Trophoblast cell (in vitro differentiated cells and primary cell): ENCODE results near the gene DNAH2.
A peak's percentile ranks its signal among the peaks of the same experiment; 100 is the strongest.

Source experiments
- DNase-seq, 2 donors: peaks; one replicate each; pipeline ENCODE4 v3.0.0-alpha.2; 2016
- H2AFZ ChIP-seq: 2 replicates; pipeline ENCODE4 v1.6.1; 2013; ENCODE audit warnings: low read length, moderate library complexity, mild to moderate bottlenecking; ENCODE audit not compliant: insufficient read depth, poor library complexity
- H2AK5ac ChIP-seq: 2 replicates; pipeline ENCODE4 v1.6.1; 2013; ENCODE audit warnings: mild to moderate bottlenecking, low read length
- H2BK120ac ChIP-seq: 2 replicates; pipeline ENCODE4 v1.6.1; 2013; ENCODE audit warnings: low read length, mild to moderate bottlenecking, moderate library complexity; ENCODE audit not compliant: insufficient read depth, poor library complexity
- H2BK12ac ChIP-seq: 2 replicates; pipeline ENCODE4 v1.6.1; 2013; ENCODE audit warnings: mild to moderate bottlenecking, low read length, moderate library complexity
- H2BK5ac ChIP-seq: 2 replicates; pipeline ENCODE4 v1.6.1; 2013; ENCODE audit warnings: low read length, low read depth, moderate library complexity, mild to moderate bottlenecking; ENCODE audit not compliant: poor library complexity
- H3K14ac ChIP-seq: 2 replicates; pipeline ENCODE4 v1.6.1; 2013; ENCODE audit warnings: mild to moderate bottlenecking, low read length
- H3K18ac ChIP-seq: 2 replicates; pipeline ENCODE4 v1.6.1; 2013; ENCODE audit warnings: mild to moderate bottlenecking, low read length
- H3K23ac ChIP-seq: 2 replicates; pipeline ENCODE4 v1.6.1; 2013; ENCODE audit warnings: low read length
- H3K27ac ChIP-seq: 2 replicates; pipeline ENCODE4 v1.5.1; 2013; ENCODE audit warnings: low read depth, mild to moderate bottlenecking, inconsistent platforms, low read length, moderate library complexity
- H3K27me3 ChIP-seq: 2 replicates; pipeline ENCODE4 v1.6.1; 2013; ENCODE audit warnings: inconsistent platforms, mild to moderate bottlenecking, low read length, moderate library complexity; ENCODE audit not compliant: insufficient read depth
- H3K36me3 ChIP-seq, 2 experiments: 1 replicate in 1 of 2; 2 replicates in 1 of 2; pipeline ENCODE4 v1.6.1; 2013; ENCODE audit warnings: low read length in 2 of 2, mild to moderate bottlenecking in 2 of 2, moderate library complexity in 1 of 2; ENCODE audit not compliant: insufficient read depth in 2 of 2, control insufficient read depth in 1 of 2
- H3K4ac ChIP-seq: 2 replicates; pipeline ENCODE4 v1.6.1; 2013; ENCODE audit warnings: low read depth, mild to moderate bottlenecking, low read length, moderate library complexity
- H3K4me1 ChIP-seq, 2 experiments: 1 replicate in 1 of 2; 2 replicates in 1 of 2; pipeline ENCODE4 v1.6.1; 2013; ENCODE audit warnings: low read length in 2 of 2, mild to moderate bottlenecking in 2 of 2, moderate library complexity in 1 of 2; ENCODE audit not compliant: insufficient read depth in 2 of 2, control insufficient read depth in 1 of 2
- H3K4me2 ChIP-seq: 2 replicates; pipeline ENCODE4 v1.6.1; 2013; ENCODE audit warnings: inconsistent platforms, mild to moderate bottlenecking, low read length, moderate library complexity
- H3K4me3 ChIP-seq: 2 replicates; pipeline ENCODE4 v1.5.1; 2013; ENCODE audit warnings: mild to moderate bottlenecking, low read depth, low read length, inconsistent platforms
- H3K79me1 ChIP-seq: one replicate; pipeline ENCODE4 v1.6.1; 2013; ENCODE audit warnings: low read length
- H3K79me2 ChIP-seq: 2 replicates; pipeline ENCODE4 v1.6.1; 2013; ENCODE audit warnings: low read length, mild to moderate bottlenecking; ENCODE audit not compliant: control insufficient read depth, insufficient read depth, poor library complexity
- H3K9ac ChIP-seq: 2 replicates; pipeline ENCODE4 v1.6.1; 2013; ENCODE audit warnings: mild to moderate bottlenecking, low read length
- H3K9me3 ChIP-seq: 2 replicates; pipeline ENCODE4 v1.6.1; 2013; ENCODE audit warnings: low read depth, mild to moderate bottlenecking, control low read depth, inconsistent platforms, low read length; ENCODE audit not compliant: insufficient read depth
- H4K12ac ChIP-seq: 2 replicates; pipeline ENCODE4 v1.6.1; 2013; ENCODE audit warnings: low read depth, mild to moderate bottlenecking, low read length, moderate library complexity
- H4K8ac ChIP-seq: 2 replicates; pipeline ENCODE4 v1.6.1; 2013; ENCODE audit warnings: low read depth, mild to moderate bottlenecking, low read length, moderate library complexity
- H4K91ac ChIP-seq: one replicate; pipeline ENCODE4 v1.6.1; 2013; ENCODE audit warnings: low read depth, mild to moderate bottlenecking, low read length, moderate library complexity
- WGBS: extraction: QIAGEN DNeasy Blood & Tissue Kit; methylation state at CpG from one replicate; pipeline ENCODE4 v1.1.7; 2013; ENCODE audit warnings: missing lambda C conversion rate; ENCODE audit not compliant: insufficient read length, insufficient coverage; ENCODE audit errors: extremely low coverage; 5-methylcytosine and 5-hydroxymethylcytosine counted together

DNAH2 gene

DNA sequence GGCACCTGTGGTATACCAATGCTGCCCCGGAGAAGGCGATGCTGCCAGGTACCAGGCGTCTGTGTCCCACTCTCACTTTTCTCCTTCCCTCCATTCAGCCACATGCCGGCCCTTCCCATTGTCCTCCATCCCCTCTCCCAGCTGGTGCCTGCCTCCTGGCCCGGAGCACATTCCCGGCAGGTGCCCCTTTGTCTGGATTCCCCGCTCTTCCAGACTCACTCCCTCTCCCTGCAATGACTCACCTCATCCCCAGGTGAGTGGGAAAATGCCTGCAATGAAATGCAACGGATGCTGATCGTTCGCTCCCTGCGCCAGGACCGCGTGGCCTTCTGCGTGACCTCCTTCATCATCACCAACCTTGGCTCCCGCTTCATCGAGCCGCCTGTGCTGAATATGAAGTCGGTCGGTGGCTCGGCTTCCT is 106.0 kb downstream of the DNAH2 start:
- Histone ChIP-seq H4K91ac (no peak overlapping the region), H3K4me1 (peaks cover 3 to 9% of the 10 kb centered on the region in 2 experiments), H3K27me3 (no peaks in the 10 kb centered on the region), H4K8ac (no peak overlapping the region), H3K36me3 (no peaks in the 10 kb centered on the region), H3K79me1 (no peaks in the 10 kb centered on the region), H3K4me2 (no peak overlapping the region), H3K79me2 (no peaks in the 10 kb centered on the region), H2BK120ac (peak overlapping the region; percentile 8), H3K4me3 (no peak overlapping the region), H2BK5ac (no peak overlapping the region), H3K14ac (no peak overlapping the region), H2AFZ (no peak overlapping the region), H3K9me3 (peaks cover 4% of the 10 kb centered on the region), H3K23ac (no peak overlapping the region), H3K4ac (no peak overlapping the region), H2AK5ac (no peak overlapping the region), H2BK12ac (no peak overlapping the region), H4K12ac (no peak overlapping the region), H3K27ac (no peak overlapping the region), H3K18ac (no peak overlapping the region), H3K9ac (no peak overlapping the region)
- no CpG with 5 or more reads among the region's 20 CpGs for WGBS
- DNase-seq = no peak

DNA sequence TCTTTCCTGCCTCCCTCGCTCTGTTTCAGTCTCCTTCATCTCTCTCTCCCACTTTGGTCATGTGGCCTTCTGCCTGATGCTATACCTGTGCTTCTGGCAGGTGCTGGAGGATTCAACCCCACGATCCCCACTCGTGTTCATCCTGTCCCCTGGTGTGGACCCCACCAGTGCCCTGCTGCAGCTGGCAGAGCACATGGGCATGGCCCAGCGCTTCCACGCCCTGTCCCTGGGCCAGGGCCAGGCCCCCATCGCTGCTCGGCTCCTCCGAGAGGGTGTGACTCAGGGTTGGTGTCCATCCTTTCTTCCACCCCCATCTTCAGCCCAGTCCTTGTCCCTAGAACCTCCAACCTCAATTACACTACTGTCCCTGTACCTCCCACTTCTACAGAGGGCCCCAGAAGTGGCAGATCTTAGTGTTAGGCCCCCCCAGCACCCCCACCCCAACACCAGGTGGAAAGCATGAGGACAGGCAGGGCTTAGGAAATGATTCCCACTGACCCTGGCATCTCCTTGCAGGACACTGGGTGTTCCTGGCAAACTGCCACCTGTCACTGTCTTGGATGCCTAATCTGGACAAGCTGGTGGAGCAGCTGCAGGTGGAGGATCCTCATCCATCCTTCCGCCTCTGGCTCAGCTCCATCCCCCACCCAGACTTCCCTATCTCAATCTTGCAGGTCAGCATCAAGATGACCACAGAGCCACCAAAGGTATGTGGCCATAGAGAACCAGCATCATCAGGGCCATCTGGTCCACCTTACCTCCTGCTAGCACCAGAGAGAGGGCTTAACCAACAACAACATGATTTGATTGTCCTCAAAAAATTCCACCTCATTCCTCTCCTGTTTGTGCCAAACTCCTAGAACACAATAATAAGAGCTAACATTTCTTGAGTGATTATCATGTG is 106.7 kb downstream of the DNAH2 start:
- Histone ChIP-seq H2BK12ac (no peak overlapping the region), H3K9ac (no peak overlapping the region), H3K23ac (no peak overlapping the region), H4K12ac (no peak overlapping the region), H3K4ac (no peak overlapping the region), H2BK120ac (peak overlapping the region; percentile 8), H3K9me3 (no peaks in the 10 kb centered on the region), H3K4me1 (peaks cover 3 to 9% of the 10 kb centered on the region in 2 experiments), H3K27me3 (no peaks in the 10 kb centered on the region), H3K14ac (no peak overlapping the region), H3K79me1 (no peaks in the 10 kb centered on the region), H3K27ac (no peak overlapping the region), H3K79me2 (no peaks in the 10 kb centered on the region), H4K91ac (no peak overlapping the region), H4K8ac (no peak overlapping the region), H2AFZ (no peak overlapping the region), H3K4me2 (no peak overlapping the region), H2BK5ac (no peak overlapping the region), H2AK5ac (peak overlapping the region; percentile 19), H3K18ac (no peak overlapping the region), H3K4me3 (no peak overlapping the region), H3K36me3 (no peaks in the 10 kb centered on the region)
- DNase-seq = no peak
- WGBS = no CpG with 5 or more reads among the region's 9 CpGs

DNA sequence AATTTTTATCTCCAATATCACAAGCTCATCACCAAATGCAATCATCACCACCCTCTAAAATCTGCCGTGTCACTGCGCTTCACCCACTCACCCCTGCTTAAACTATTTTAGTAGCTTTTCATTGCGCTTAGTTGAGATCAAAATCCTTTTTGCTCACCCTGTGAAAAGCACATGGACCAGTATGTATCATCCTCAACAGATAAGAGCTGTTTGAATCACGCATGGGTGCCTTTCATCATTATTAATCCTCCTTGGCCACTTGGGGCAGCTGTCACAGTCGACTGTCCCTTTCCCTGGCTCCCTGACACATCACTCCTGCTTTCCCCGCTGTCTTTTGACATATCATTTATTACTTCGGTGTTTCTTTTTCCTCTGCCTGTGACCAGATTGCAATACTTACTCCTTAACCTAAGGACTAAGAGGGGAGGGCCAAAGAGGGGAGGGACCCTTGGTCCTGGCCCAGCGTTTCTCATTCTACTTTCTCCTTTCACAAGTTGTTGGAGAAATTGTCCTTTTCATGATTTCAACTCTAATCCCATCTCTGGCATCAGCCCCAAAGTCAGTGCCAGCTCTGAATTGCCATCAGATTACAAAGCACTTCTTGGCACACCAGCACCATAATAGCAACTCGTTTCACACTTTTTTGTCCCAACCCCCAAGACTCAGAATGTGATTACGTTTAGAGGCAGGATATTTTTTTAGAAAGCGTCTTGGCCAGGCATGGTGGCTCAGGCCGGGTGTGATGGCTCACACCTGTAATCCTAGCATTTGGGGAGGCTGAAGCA is 107.9 kb downstream of the DNAH2 start:
- Histone ChIP-seq H2BK120ac (no peak overlapping the region), H2BK5ac (no peak overlapping the region), H3K9ac (no peak overlapping the region), H3K23ac (no peak overlapping the region), H3K4ac (no peak overlapping the region), H3K27ac (no peak overlapping the region), H2AK5ac (no peak overlapping the region), H3K9me3 (no peaks in the 10 kb centered on the region), H4K8ac (no peak overlapping the region), H3K4me2 (no peak overlapping the region), H3K27me3 (no peaks in the 10 kb centered on the region), H3K36me3 (no peaks in the 10 kb centered on the region), H3K79me1 (no peaks in the 10 kb centered on the region), H3K4me3 (no peak overlapping the region), H2BK12ac (no peak overlapping the region), H3K4me1 (peaks cover 3 to 9% of the 10 kb centered on the region in 2 experiments), H4K91ac (no peak overlapping the region), H3K18ac (no peak overlapping the region), H4K12ac (no peak overlapping the region), H3K79me2 (no peaks in the 10 kb centered on the region), H2AFZ (no peak overlapping the region), H3K14ac (no peak overlapping the region)
- WGBS = no CpG with 5 or more reads among the region's 12 CpGs
- DNase-seq = no peak

DNA sequence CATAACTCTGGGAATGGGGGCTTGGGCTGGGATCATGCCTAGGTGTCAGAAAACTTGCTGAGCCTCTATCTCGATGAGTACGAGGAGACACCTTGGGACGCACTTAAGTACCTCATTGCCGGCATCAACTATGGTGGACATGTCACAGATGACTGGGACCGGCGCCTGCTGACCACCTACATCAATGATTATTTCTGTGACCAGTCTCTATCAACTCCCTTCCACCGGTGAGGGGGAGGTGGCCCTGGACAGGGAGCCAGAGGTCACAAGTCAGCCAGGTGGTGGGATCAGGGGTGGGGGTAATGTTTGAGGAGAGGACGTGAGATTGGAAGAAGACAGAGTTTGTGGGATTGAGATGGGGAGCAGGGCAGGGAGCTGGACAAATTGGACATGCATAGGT is 113.1 kb downstream of the DNAH2 start:
- H2AFZ ChIP-seq = no peak overlapping the region
- DNase-seq = no peak
- H2BK120ac ChIP-seq = no peak overlapping the region
- H4K12ac ChIP-seq = no peak overlapping the region
- no peak overlapping the region for H3K4me2 ChIP-seq
- H2BK5ac ChIP-seq = no peak overlapping the region
- H4K91ac ChIP-seq = no peak overlapping the region
- H4K8ac ChIP-seq = no peak overlapping the region
- no peak overlapping the region for H3K14ac ChIP-seq
- H3K23ac ChIP-seq = no peak overlapping the region
- no peak overlapping the region for H3K4me3 ChIP-seq
- H2BK12ac ChIP-seq = no peak overlapping the region
- H3K79me1 ChIP-seq = peaks cover 4% of the 10 kb centered on the region
- H3K18ac ChIP-seq = no peak overlapping the region
- peaks cover 7 to 10% of the 10 kb centered on the region in 2 experiments for H3K4me1 ChIP-seq
- no peak overlapping the region for H3K9ac ChIP-seq
- H3K79me2 ChIP-seq = no peaks in the 10 kb centered on the region
- no peak overlapping the region for H3K27ac ChIP-seq
- H3K9me3 ChIP-seq = peaks cover 2% of the 10 kb centered on the region
- H3K36me3 ChIP-seq = no peaks in the 10 kb centered on the region
- no peak overlapping the region for H2AK5ac ChIP-seq
- H3K27me3 ChIP-seq = no peaks in the 10 kb centered on the region
- no peak overlapping the region for H3K4ac ChIP-seq
- WGBS = 100% methylated on average over 1 of the region's 8 CpGs
